GM19328 (cell line): Measurements from ENCODE around the gene GALNT2.

Experiments used
- ATAC-seq: cut with Tn5 transposase; IDR thresholded peaks from one replicate; pipeline ENCODE4 v1.9.1; 2021; ENCODE audit warnings: mild to moderate bottlenecking, moderate library complexity; ENCODE audit not compliant: unreplicated experiment

GALNT2 gene

GRCh38 chr1:230070321-230071208 is 3.5 kb downstream of the GALNT2 start:
- ATAC-seq = no peak

- ATAC-seq = no peak
These were observed 4.3 kb downstream of the GALNT2 start for GRCh38 chr1:230071316-230071715.

GRCh38 chr1:230072296-230072695 is 5.3 kb downstream of the GALNT2 start:
- no peak for ATAC-seq

GRCh38 chr1:230072866-230073265 is 5.8 kb downstream of the GALNT2 start:
- ATAC-seq = no peak

- ATAC-seq = no peak
These were observed 6.5 kb downstream of the GALNT2 start for GRCh38 chr1:230073371-230074035.

- no peak for ATAC-seq
These were observed 7.2 kb downstream of the GALNT2 start for GRCh38 chr1:230074270-230074669.

- no peak for ATAC-seq
These were observed 7.7 kb downstream of the GALNT2 start for GRCh38 chr1:230074762-230075161.

- no peak for ATAC-seq
These were observed 9.1 kb downstream of the GALNT2 start for GRCh38 chr1:230076121-230076520.

GRCh38 chr1:230077011-230077410 is 10.0 kb downstream of the GALNT2 start:
- ATAC-seq = no peak

GRCh38 chr1:230077436-230078213 is 10.6 kb downstream of the GALNT2 start:
- no peak for ATAC-seq

- no peak for ATAC-seq
These were observed 12.4 kb downstream of the GALNT2 start for GRCh38 chr1:230079199-230080024.

GRCh38 chr1:230080822-230081221 is 13.8 kb downstream of the GALNT2 start:
- no peak for ATAC-seq

- no peak for ATAC-seq
These were observed 14.7 kb downstream of the GALNT2 start for GRCh38 chr1:230081751-230082150.

GRCh38 chr1:230082211-230082610 is 15.2 kb downstream of the GALNT2 start:
- ATAC-seq = no peak

GRCh38 chr1:230083053-230083452 is 16.0 kb downstream of the GALNT2 start:
- no peak for ATAC-seq

- no peak for ATAC-seq
These were observed 16.8 kb downstream of the GALNT2 start for GRCh38 chr1:230083746-230084407.

GRCh38 chr1:230084408-230085177 is 17.6 kb downstream of the GALNT2 start:
- ATAC-seq = no peak

GRCh38 chr1:230085178-230085515 is 18.1 kb downstream of the GALNT2 start:
- no peak for ATAC-seq

- ATAC-seq = no peak
These were observed 19.1 kb downstream of the GALNT2 start for GRCh38 chr1:230086151-230086550.
